ENCODE measurements around the gene GLYR1. TPM values are rescaled to one million over a fixed set of nuclear protein-coding genes. Genes with fewer than 3 reads are reported as not detected.
A peak's percentile ranks its signal among the peaks of the same experiment; 100 is the strongest.

Gene GLYR1
- total RNA-seq, 1 experiment from 2014 or later = 30.6 TPM

DNA sequence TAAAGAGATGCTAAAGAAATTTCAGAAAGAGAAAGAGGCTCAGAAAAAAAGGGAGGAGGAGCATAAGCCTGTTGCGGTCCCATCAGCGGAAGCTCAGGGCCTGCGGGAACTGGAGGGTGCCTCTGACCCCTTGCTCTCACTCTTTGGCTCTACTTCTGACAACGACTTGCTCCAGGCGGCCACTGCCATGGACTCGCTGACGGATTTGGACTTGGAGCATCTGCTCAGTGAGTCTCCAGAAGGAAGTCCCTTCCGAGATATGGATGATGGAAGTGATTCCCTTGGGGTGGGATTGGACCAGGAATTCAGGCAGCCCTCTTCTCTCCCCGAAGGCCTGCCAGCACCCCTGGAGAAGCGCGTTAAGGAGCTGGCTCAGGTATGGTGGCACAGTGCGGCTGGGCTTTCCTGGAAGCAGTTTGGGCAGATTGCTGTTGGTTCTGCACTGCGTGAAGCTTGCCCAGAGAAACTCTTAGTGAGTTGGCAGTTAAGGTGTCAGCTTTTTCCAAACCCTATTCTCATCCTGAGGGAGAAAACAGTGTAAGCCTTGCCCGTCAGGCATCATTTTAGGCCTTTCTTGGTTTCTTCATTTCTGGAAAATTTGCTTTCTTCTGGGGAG, 13.7 kb upstream of the GLYR1 start:
- Histone ChIP-seq H3K9me2 (replicated peaks; ENCODE audit: low read length) (no peaks in the 10 kb centered on the region), H3K9me3 (ENCODE audit: low read length) (no peaks in the 10 kb centered on the region), H3K79me2 (ENCODE audit: low read length) (peaks cover 51% of the 10 kb centered on the region), H3K4me2 (ENCODE audit: low read length) (no peak overlapping the region), H4K20me1 (ENCODE audit: low read length) (peaks cover 5% of the 10 kb centered on the region; the same call in 1 of the 2 replicates), H3K36me3 (ENCODE audit: low read depth, low read length) (peaks cover 43% of the 10 kb centered on the region), H3K9ac (ENCODE audit: low read length) (no peak overlapping the region), H3F3A (ENCODE audit: low read length, unreplicated experiment) (no peaks in the 10 kb centered on the region), H3K4me1 (ENCODE audit: insufficient read depth, low read length) (peaks cover 39% of the 10 kb centered on the region), H2AFZ (ENCODE audit: low read length) (no peak overlapping the region), H3K27me3 (ENCODE audit: low read length) (no peaks in the 10 kb centered on the region), H3K27ac (ENCODE audit: low read length) (peak overlapping the region; percentile 75), H3K4me3 (ENCODE audit: low read length) (no peak overlapping the region)
- ATAC-seq (no peak), DNase-seq (no peak)
- no peak for TF ChIP-seq CTCF (conservative IDR thresholded peaks at IDR 0.05; ENCODE audit: low read depth, low read length)
- no peak for TF ChIP-seq EZH2 (IDR thresholded peaks at IDR 0.05; ENCODE audit: low read length, unreplicated experiment)
- CTCF ChIA-PET = no interaction called here
- POLR2A ChIA-PET (ENCODE audit: unreplicated experiment) = no interaction called here
- intact Hi-C loops (cut with micrococcal nuclease) = no loop called here
- BruUV-seq (replicated peaks) = no TSS peak

GRCh38 chr16:4859900-4860255, 12.8 kb upstream of the GLYR1 start:
- Histone ChIP-seq H3K27me3 (ENCODE audit: low read length) (no peaks in the 10 kb centered on the region), H3K9me2 (replicated peaks; ENCODE audit: low read length) (no peaks in the 10 kb centered on the region), H3K36me3 (ENCODE audit: low read depth, low read length) (peaks cover 43% of the 10 kb centered on the region), H3K79me2 (ENCODE audit: low read length) (peaks cover 46% of the 10 kb centered on the region), H3K4me1 (ENCODE audit: insufficient read depth, low read length) (peaks cover 39% of the 10 kb centered on the region), H4K20me1 (ENCODE audit: low read length) (peaks cover 5% of the 10 kb centered on the region; the same call in 1 of the 2 replicates), H3K27ac (ENCODE audit: low read length) (peak overlapping the region; percentile 75), H3K4me3 (ENCODE audit: low read length) (no peak overlapping the region), H2AFZ (ENCODE audit: low read length) (peak overlapping the region; percentile 14; the same call in 1 of the 2 replicates), H3F3A (ENCODE audit: low read length, unreplicated experiment) (no peaks in the 10 kb centered on the region), H3K4me2 (ENCODE audit: low read length) (peak overlapping the region; percentile 54), H3K9ac (ENCODE audit: low read length) (peak overlapping the region; percentile 14; the same call in 1 of the 2 replicates), H3K9me3 (ENCODE audit: low read length) (no peaks in the 10 kb centered on the region)
- intact Hi-C loops (cut with micrococcal nuclease) = no loop called here
- CTCF ChIA-PET = interaction anchor here (1.1 kb wide), 1 partner anchor 12 kb away, joined by 3 read pairs; no protein-coding TSS in a partner anchor
- peak; percentile 66 for DNase-seq
- peak; percentile 90 for ATAC-seq
- POLR2A ChIA-PET (ENCODE audit: unreplicated experiment) = interaction anchor here (0.6 kb wide), 1 partner anchor 231 kb away, joined by 4 read pairs; no protein-coding TSS in a partner anchor
- TF ChIP-seq CTCF (conservative IDR thresholded peaks at IDR 0.05; ENCODE audit: low read depth, low read length) (no peak), EZH2 (IDR thresholded peaks at IDR 0.05; ENCODE audit: low read length, unreplicated experiment) (no peak), EZH2phosphoT487 (IDR thresholded peaks at IDR 0.05; ENCODE audit: borderline replicate concordance, low read length) (no peak)
- BruUV-seq (replicated peaks) = no TSS peak

Data from PC-3 (cell line).